AG09319 (cell line): Measurements from ENCODE around the gene HNRNPLL.

Experiments
- DNase-seq: peaks from one replicate; pipeline ENCODE4 v3.0.0-alpha.2; 2010; ENCODE audit warnings: low read depth; ENCODE audit errors: extremely low read depth
- CTCF ChIP-seq: IDR thresholded peaks from 2 replicates; pipeline ENCODE4 v1.5.1; 2011; ENCODE audit warnings: low read depth, mild to moderate bottlenecking, inconsistent platforms, low read length, moderate library complexity

HNRNPLL gene

GRCh38 chr2:38602136-38602731 is 494 bp downstream of the HNRNPLL start:
- DNase-seq: no peak
- TF ChIP-seq CTCF: no peak

- no peak for TF ChIP-seq CTCF
- no peak for DNase-seq
These were observed 1.1 kb downstream of the HNRNPLL start for GRCh38 chr2:38601463-38602135.

- no peak for DNase-seq
- no peak for TF ChIP-seq CTCF
These were observed 1.7 kb downstream of the HNRNPLL start for GRCh38 chr2:38600921-38601455.

- TF ChIP-seq CTCF: no peak
- DNase-seq: no peak
These were observed 2.4 kb downstream of the HNRNPLL start for GRCh38 chr2:38600242-38600891.

- DNase-seq: no peak
- no peak for TF ChIP-seq CTCF
These were observed 3.0 kb downstream of the HNRNPLL start for GRCh38 chr2:38599706-38600105.

GRCh38 chr2:38598991-38599295 is 3.8 kb downstream of the HNRNPLL start:
- no peak for DNase-seq
- no peak for TF ChIP-seq CTCF
